Esophagus squamous epithelium (tissue), 4 donors: ENCODE data around the gene PRKCE.

Source experiments
- CTCF ChIP-seq, 6 experiments: fragments of 450-650 bp in 4 of 6; fragments of 200-600 bp in 2 of 6; sonication (generic) in 2 of 6; IDR thresholded peaks; one replicate each; pipeline ENCODE4 v1.5.1; 2016 to 2019; ENCODE audit warnings: antibody characterized with exemption in 6 of 6, mild to moderate bottlenecking in 4 of 6, moderate library complexity in 4 of 6
- POLR2A ChIP-seq, 4 donors: fragments of 450-650 bp; IDR thresholded peaks; one replicate each; pipeline ENCODE4 v1.6.1; 2017; ENCODE audit warnings: antibody characterized with exemption in 4 of 4, mild to moderate bottlenecking in 4 of 4, moderate library complexity in 3 of 4

- TF ChIP-seq CTCF (IDR thresholded peaks at IDR 0.05) (no peak), POLR2A (IDR thresholded peaks at IDR 0.05) (no peak)
Observed at GRCh38 chr2:46068636-46069035, 417.2 kb downstream of the PRKCE start.
